Measurements from ENCODE around the gene ABCC12. TPM values are rescaled to one million over a fixed set of nuclear protein-coding genes. Genes with fewer than 3 reads are reported as not detected.

The ABCC12 gene
- total RNA-seq, 1 donor from 2014 or later = 0.06 TPM

- peaks cover 4% of the 10 kb centered on the region for H3K9me3 Mint-ChIP-seq
- H3K4me1 ChIP-seq = peaks cover 20% of the 10 kb centered on the region
- no peak overlapping the region for H3K4me3 ChIP-seq
- peaks cover 46% of the 10 kb centered on the region for H3K4me1 Mint-ChIP-seq
- no peaks in the 10 kb centered on the region for H3K36me3 Mint-ChIP-seq
- no peak overlapping the region for H3K4me3 Mint-ChIP-seq
- peak overlapping the region; percentile 42 for H3K27ac ChIP-seq
- H3K4me2 ChIP-seq = peak overlapping the region; percentile 28
- DNase-seq (ENCODE audit: low spot score) = no peak
- H3F3A ChIP-seq (ENCODE audit: low read depth) = peaks cover 12% of the 10 kb centered on the region
- no peaks in the 10 kb centered on the region for H3K79me2 ChIP-seq (ENCODE audit: low read depth)
- no peaks in the 10 kb centered on the region for H3K36me3 ChIP-seq
- no peak for TF ChIP-seq EZH2 (IDR thresholded peaks at IDR 0.05)
- TF ChIP-seq, protein P1, sequence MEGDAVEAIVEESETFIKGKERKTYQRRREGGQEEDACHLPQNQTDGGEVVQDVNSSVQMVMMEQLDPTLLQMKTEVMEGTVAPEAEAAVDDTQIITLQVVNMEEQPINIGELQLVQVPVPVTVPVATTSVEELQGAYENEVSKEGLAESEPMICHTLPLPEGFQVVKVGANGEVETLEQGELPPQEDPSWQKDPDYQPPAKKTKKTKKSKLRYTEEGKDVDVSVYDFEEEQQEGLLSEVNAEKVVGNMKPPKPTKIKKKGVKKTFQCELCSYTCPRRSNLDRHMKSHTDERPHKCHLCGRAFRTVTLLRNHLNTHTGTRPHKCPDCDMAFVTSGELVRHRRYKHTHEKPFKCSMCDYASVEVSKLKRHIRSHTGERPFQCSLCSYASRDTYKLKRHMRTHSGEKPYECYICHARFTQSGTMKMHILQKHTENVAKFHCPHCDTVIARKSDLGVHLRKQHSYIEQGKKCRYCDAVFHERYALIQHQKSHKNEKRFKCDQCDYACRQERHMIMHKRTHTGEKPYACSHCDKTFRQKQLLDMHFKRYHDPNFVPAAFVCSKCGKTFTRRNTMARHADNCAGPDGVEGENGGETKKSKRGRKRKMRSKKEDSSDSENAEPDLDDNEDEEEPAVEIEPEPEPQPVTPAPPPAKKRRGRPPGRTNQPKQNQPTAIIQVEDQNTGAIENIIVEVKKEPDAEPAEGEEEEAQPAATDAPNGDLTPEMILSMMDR (IDR thresholded peaks at IDR 0.05) = no peak
- TF ChIP-seq EZH2phosphoT487 (IDR thresholded peaks at IDR 0.05) = no peak
- peaks cover 5% of the 10 kb centered on the region for H3K27me3 Mint-ChIP-seq (ENCODE audit: insufficient read depth, low read depth)
- H3K27me3 ChIP-seq = no peaks in the 10 kb centered on the region
- H3K9ac ChIP-seq = no peak overlapping the region
- no peaks in the 10 kb centered on the region for H4K20me1 ChIP-seq (ENCODE audit: low read depth)
- H2AFZ ChIP-seq (replicated peaks) = no peak overlapping the region
- peak overlapping the region; percentile 86 for H3K27ac Mint-ChIP-seq
- H3K9me3 ChIP-seq (ENCODE audit: low read depth) = no peaks in the 10 kb centered on the region
These were observed 45.8 kb downstream of the ABCC12 start for GRCh38 chr16:48110000-48110399.

DNA sequence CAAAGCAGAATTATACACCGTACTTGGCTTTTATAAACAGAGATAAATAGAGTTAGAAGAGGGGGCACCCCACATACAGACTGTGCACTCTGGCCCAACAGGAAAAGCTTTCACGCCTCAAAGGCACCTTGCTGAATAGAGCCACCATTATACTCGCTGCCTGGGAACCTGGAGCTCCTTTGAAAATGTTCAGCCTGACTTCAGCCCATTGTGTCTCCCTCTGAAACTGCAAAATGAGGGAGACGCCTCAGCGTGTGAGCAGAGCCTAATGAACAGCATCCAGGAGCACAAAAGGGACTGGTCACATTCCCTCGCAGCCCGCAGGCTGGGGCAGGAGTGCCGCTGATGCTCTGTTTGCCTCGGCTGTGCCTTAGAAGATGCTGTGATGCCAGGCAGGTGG is 46.3 kb downstream of the ABCC12 start:
- Mint-ChIP-seq H3K4me3 (no peak overlapping the region), H3K27ac (peak overlapping the region; percentile 86), H3K4me1 (peaks cover 48% of the 10 kb centered on the region), H3K9me3 (peaks cover 4% of the 10 kb centered on the region), H3K27me3 (ENCODE audit: insufficient read depth, low read depth) (peaks cover 5% of the 10 kb centered on the region), H3K36me3 (no peaks in the 10 kb centered on the region)
- no peak overlapping the region for H2AFZ ChIP-seq (replicated peaks)
- no peaks in the 10 kb centered on the region for H3K9me3 ChIP-seq (ENCODE audit: low read depth)
- H3K4me2 ChIP-seq = peak overlapping the region; percentile 28
- no peaks in the 10 kb centered on the region for H3K36me3 ChIP-seq
- peak; percentile 81 for DNase-seq (ENCODE audit: low spot score)
- peaks cover 23% of the 10 kb centered on the region for H3K4me1 ChIP-seq
- no peak overlapping the region for H3K9ac ChIP-seq
- H3F3A ChIP-seq (ENCODE audit: low read depth) = peaks cover 12% of the 10 kb centered on the region
- peak overlapping the region; percentile 42 for H3K27ac ChIP-seq
- H3K4me3 ChIP-seq = no peak overlapping the region
- TF ChIP-seq EZH2 (IDR thresholded peaks at IDR 0.05) = no peak
- no peak for TF ChIP-seq EZH2phosphoT487 (IDR thresholded peaks at IDR 0.05)
- TF ChIP-seq, protein P1 (IDR thresholded peaks at IDR 0.05) = no peak
- no peaks in the 10 kb centered on the region for H3K79me2 ChIP-seq (ENCODE audit: low read depth)
- H3K27me3 ChIP-seq = no peaks in the 10 kb centered on the region
- H4K20me1 ChIP-seq (ENCODE audit: low read depth) = no peaks in the 10 kb centered on the region

- no peaks in the 10 kb centered on the region for H4K20me1 ChIP-seq (ENCODE audit: low read depth)
- no peaks in the 10 kb centered on the region for H3K79me2 ChIP-seq (ENCODE audit: low read depth)
- no peaks in the 10 kb centered on the region for H3K9me3 ChIP-seq (ENCODE audit: low read depth)
- no peak overlapping the region for H3K27ac Mint-ChIP-seq
- H3K27me3 Mint-ChIP-seq (ENCODE audit: insufficient read depth, low read depth) = peaks cover 8% of the 10 kb centered on the region
- no peaks in the 10 kb centered on the region for H3K27me3 ChIP-seq
- no peak overlapping the region for H3K4me2 ChIP-seq
- no peak for DNase-seq (ENCODE audit: low spot score)
- H3K4me1 ChIP-seq = peaks cover 37% of the 10 kb centered on the region
- H3K9ac ChIP-seq = no peak overlapping the region
- TF ChIP-seq, protein P1 (IDR thresholded peaks at IDR 0.05) = no peak
- TF ChIP-seq EZH2phosphoT487 (IDR thresholded peaks at IDR 0.05) = no peak
- no peak for TF ChIP-seq EZH2 (IDR thresholded peaks at IDR 0.05)
- H3K36me3 ChIP-seq = no peaks in the 10 kb centered on the region
- peaks cover 4% of the 10 kb centered on the region for H3K9me3 Mint-ChIP-seq
- no peak overlapping the region for H3K27ac ChIP-seq
- H3K4me3 ChIP-seq = no peak overlapping the region
- H3K4me3 Mint-ChIP-seq = no peak overlapping the region
- no peak overlapping the region for H2AFZ ChIP-seq (replicated peaks)
- peaks cover 66% of the 10 kb centered on the region for H3K4me1 Mint-ChIP-seq
- no peaks in the 10 kb centered on the region for H3K36me3 Mint-ChIP-seq
- H3F3A ChIP-seq (ENCODE audit: low read depth) = peaks cover 12% of the 10 kb centered on the region
These were observed 49.3 kb downstream of the ABCC12 start for GRCh38 chr16:48106446-48106845.

Other genes with a start within 250 kb of the ABCC12 start
- gene LONP2, start 88.3 kb upstream of the ABCC12 start, total RNA-seq (ENCODE audit: low replicate concordance) = 27.8 and 30.6 TPM in 2 replicates
- 0.09 TPM in 1 of 2 replicates, not detected in the other for gene ABCC11, start 91.5 kb upstream of the ABCC12 start, total RNA-seq (ENCODE audit: low replicate concordance)
- 50.0 and 73.9 TPM in 2 replicates for gene SIAH1, start 229.4 kb upstream of the ABCC12 start, total RNA-seq (ENCODE audit: low replicate concordance)